Activated CD4-positive, alpha-beta T cell treated with anti-CD3 and anti-CD28 coated beads, Interleukin-2, amount 10 ng/mL, durations not matched to agents 7 days and 5 days (primary cell): ENCODE data around the gene BICD2. TPM values are rescaled to one million over a fixed set of nuclear protein-coding genes. Genes with fewer than 3 reads are reported as not detected.
A peak's percentile ranks its signal among the peaks of the same experiment; 100 is the strongest.

Source experiments
- CTCF ChIA-PET: fragments of 350-600 bp; sonication (Branson Sonifier 250); formaldehyde crosslinking; loops from one replicate; lab custom pipeline; 2021; ENCODE audit warnings: antibody characterized with exemption; lab: Charles Lee
- POLR2A ChIA-PET: fragments of 350-600 bp; sonication (Branson Sonifier 250); formaldehyde crosslinking; loops from one replicate; lab custom pipeline; 2021; ENCODE audit warnings: antibody characterized with exemption; lab: Charles Lee
- DNase-seq: peaks from one replicate; pipeline ENCODE4 v3.0.0-alpha.2; 2020
- H3K27ac Mint-ChIP-seq: one replicate; pipeline ENCODE4 v1.8.0; 2021; ENCODE audit warnings: mild to moderate bottlenecking, moderate library complexity, mixed read lengths
- H3K27me3 Mint-ChIP-seq: one replicate; pipeline ENCODE4 v1.8.0; 2021; ENCODE audit warnings: mixed read lengths
- H3K36me3 Mint-ChIP-seq: one replicate; pipeline ENCODE4 v1.8.0; 2021; ENCODE audit warnings: low read depth, mixed read lengths
- H3K4me1 Mint-ChIP-seq: one replicate; pipeline ENCODE4 v1.8.0; 2021; ENCODE audit warnings: mixed read lengths
- H3K4me3 Mint-ChIP-seq: one replicate; pipeline ENCODE4 v1.8.0; 2021; ENCODE audit warnings: mild to moderate bottlenecking, moderate library complexity, mixed read lengths
- H3K9me3 Mint-ChIP-seq: one replicate; pipeline ENCODE4 v1.8.0; 2021; ENCODE audit warnings: mixed read lengths
- total RNA-seq, 2 experiments: library from RNA; stranded (reverse); gene quantifications; one replicate each; pipeline ENCODE4 v1.2.3, GENCODE V29; 2021

Gene BICD2
- total RNA-seq, 2 experiments from 2014 or later = 29.5 to 31.1 TPM

- Mint-ChIP-seq H3K27me3 (no peaks in the 10 kb centered on the region), H3K9me3 (no peaks in the 10 kb centered on the region), H3K4me3 (peak overlapping the region; percentile 15), H3K36me3 (peaks cover 47% of the 10 kb centered on the region), H3K27ac (peak overlapping the region; percentile 93), H3K4me1 (peaks cover 54% of the 10 kb centered on the region)
- DNase-seq = no peak
- CTCF ChIA-PET = no interaction called here
- POLR2A ChIA-PET = no interaction called here
Observed at GRCh38 chr9:92711146-92711545, 53.5 kb downstream of the BICD2 start.

- DNase-seq = no peak
- ChIA-PET POLR2A (no interaction called here), CTCF (no interaction called here)
- Mint-ChIP-seq H3K27me3 (no peaks in the 10 kb centered on the region), H3K4me3 (no peak overlapping the region), H3K27ac (peak overlapping the region; percentile 55), H3K4me1 (peaks cover 57% of the 10 kb centered on the region), H3K9me3 (no peaks in the 10 kb centered on the region), H3K36me3 (peaks cover 50% of the 10 kb centered on the region)
Observed at GRCh38 chr9:92710368-92710767, 54.3 kb downstream of the BICD2 start.

- CTCF ChIA-PET = no interaction called here
- Mint-ChIP-seq H3K36me3 (peaks cover 50% of the 10 kb centered on the region), H3K4me3 (no peak overlapping the region), H3K27me3 (no peaks in the 10 kb centered on the region), H3K27ac (no peak overlapping the region), H3K4me1 (peaks cover 57% of the 10 kb centered on the region), H3K9me3 (no peaks in the 10 kb centered on the region)
- POLR2A ChIA-PET = no interaction called here
- no peak for DNase-seq
Observed at GRCh38 chr9:92709954-92710353, 54.7 kb downstream of the BICD2 start.

- Mint-ChIP-seq H3K9me3 (no peaks in the 10 kb centered on the region), H3K27ac (no peak overlapping the region), H3K4me1 (peaks cover 57% of the 10 kb centered on the region), H3K4me3 (no peak overlapping the region), H3K27me3 (no peaks in the 10 kb centered on the region), H3K36me3 (peaks cover 49% of the 10 kb centered on the region)
- CTCF ChIA-PET = no interaction called here
- DNase-seq = no peak
- POLR2A ChIA-PET = no interaction called here
Observed at GRCh38 chr9:92709240-92709639, 55.4 kb downstream of the BICD2 start.

GRCh38 chr9:92707530-92707929 is 57.1 kb downstream of the BICD2 start:
- no peak overlapping the region for H3K27ac Mint-ChIP-seq
- ChIA-PET CTCF (interaction anchor here (1.1 kb wide), 1 partner anchor 13 kb away, joined by 3 read pairs; no protein-coding TSS in a partner anchor), POLR2A (no interaction called here)
- H3K4me1 Mint-ChIP-seq = peaks cover 44% of the 10 kb centered on the region
- DNase-seq = no peak
- H3K9me3 Mint-ChIP-seq = no peaks in the 10 kb centered on the region
- peaks cover 42% of the 10 kb centered on the region for H3K36me3 Mint-ChIP-seq
- no peaks in the 10 kb centered on the region for H3K27me3 Mint-ChIP-seq
- H3K4me3 Mint-ChIP-seq = no peak overlapping the region

- no peaks in the 10 kb centered on the region for H3K9me3 Mint-ChIP-seq
- H3K4me3 Mint-ChIP-seq = no peak overlapping the region
- ChIA-PET POLR2A (no interaction called here), CTCF (interaction anchor here (0.6 to 1.1 kb wide), 3 partner anchors 11 to 36 kb away, joined by 3 read pairs; partner anchors contain the start of gene IPPK)
- H3K27me3 Mint-ChIP-seq = no peaks in the 10 kb centered on the region
- DNase-seq = peak; percentile 59
- peaks cover 34% of the 10 kb centered on the region for H3K4me1 Mint-ChIP-seq
- peak overlapping the region; percentile 3 for H3K27ac Mint-ChIP-seq
- H3K36me3 Mint-ChIP-seq = peaks cover 33% of the 10 kb centered on the region
Observed at GRCh38 chr9:92706218-92706940, 58.3 kb downstream of the BICD2 start.

- H3K4me1 Mint-ChIP-seq = peaks cover 18% of the 10 kb centered on the region
- DNase-seq = no peak
- ChIA-PET CTCF (no interaction called here), POLR2A (no interaction called here)
- H3K4me3 Mint-ChIP-seq = no peak overlapping the region
- peaks cover 2% of the 10 kb centered on the region for H3K27me3 Mint-ChIP-seq
- no peaks in the 10 kb centered on the region for H3K9me3 Mint-ChIP-seq
- no peak overlapping the region for H3K27ac Mint-ChIP-seq
- peaks cover 16% of the 10 kb centered on the region for H3K36me3 Mint-ChIP-seq
Observed at GRCh38 chr9:92704528-92704927, 60.1 kb downstream of the BICD2 start.

GRCh38 chr9:92696619-92697018 is 68.0 kb downstream of the BICD2 start:
- peaks cover 27% of the 10 kb centered on the region for H3K36me3 Mint-ChIP-seq
- POLR2A ChIA-PET = no interaction called here
- H3K4me3 Mint-ChIP-seq = no peak overlapping the region
- peaks cover 14% of the 10 kb centered on the region for H3K4me1 Mint-ChIP-seq
- H3K27ac Mint-ChIP-seq = peak overlapping the region; percentile 61
- no peak for DNase-seq
- H3K27me3 Mint-ChIP-seq = peaks cover 46% of the 10 kb centered on the region
- CTCF ChIA-PET = no interaction called here
- peaks cover 42% of the 10 kb centered on the region for H3K9me3 Mint-ChIP-seq

- no peak overlapping the region for H3K27ac Mint-ChIP-seq
- no peak for DNase-seq
Observed at GRCh38 chr9:92686954-92687353, 77.7 kb downstream of the BICD2 start.

GRCh38 chr9:92685022-92685421 is 79.6 kb downstream of the BICD2 start:
- Mint-ChIP-seq H3K9me3 (no peaks in the 10 kb centered on the region), H3K4me1 (no peaks in the 10 kb centered on the region), H3K27me3 (peaks cover 3% of the 10 kb centered on the region), H3K4me3 (no peak overlapping the region), H3K36me3 (no peaks in the 10 kb centered on the region), H3K27ac (no peak overlapping the region)
- ChIA-PET CTCF (no interaction called here), POLR2A (no interaction called here)
- DNase-seq = no peak

More at GRCh38 chr9:92686954-92687353, 77.7 kb downstream of the BICD2 start:
- Mint-ChIP-seq H3K9me3 (peaks cover 10% of the 10 kb centered on the region), H3K27me3 (peaks cover 13% of the 10 kb centered on the region), H3K4me1 (no peaks in the 10 kb centered on the region), H3K4me3 (no peak overlapping the region), H3K36me3 (no peaks in the 10 kb centered on the region)
- CTCF ChIA-PET = interaction anchor here (1.5 kb wide), 2 partner anchors 21 to 29 kb away, joined by 4 read pairs; no protein-coding TSS in a partner anchor
- POLR2A ChIA-PET = no interaction called here

- POLR2A ChIA-PET = no interaction called here
- Mint-ChIP-seq H3K36me3 (no peaks in the 10 kb centered on the region), H3K27ac (no peak overlapping the region), H3K9me3 (no peaks in the 10 kb centered on the region), H3K4me3 (no peak overlapping the region), H3K27me3 (no peaks in the 10 kb centered on the region), H3K4me1 (peaks cover under 1% of the 10 kb centered on the region)
- CTCF ChIA-PET = no interaction called here
- no peak for DNase-seq
Observed at GRCh38 chr9:92682269-92682668, 82.4 kb downstream of the BICD2 start.

- DNase-seq = no peak
- Mint-ChIP-seq H3K4me1 (peaks cover 4% of the 10 kb centered on the region), H3K9me3 (no peaks in the 10 kb centered on the region), H3K4me3 (no peak overlapping the region), H3K36me3 (no peaks in the 10 kb centered on the region), H3K27ac (no peak overlapping the region), H3K27me3 (no peaks in the 10 kb centered on the region)
- CTCF ChIA-PET = interaction anchor here (0.6 to 1.1 kb wide), 2 partner anchors 8 to 232 kb away, joined by 3 read pairs; no protein-coding TSS in a partner anchor
- POLR2A ChIA-PET = no interaction called here
Observed at GRCh38 chr9:92680166-92681119, 84.2 kb downstream of the BICD2 start.
